Activated CD8-positive, alpha-beta T cell treated with anti-CD3 and anti-CD28 coated beads, Interleukin-2, amount 10 ng/mL, durations not matched to agents 7 days and 5 days (primary cell): ENCODE results near the gene TBX21. TPM values are rescaled to one million over a fixed set of nuclear protein-coding genes. Genes with fewer than 3 reads are reported as not detected.
"Not testable (repeated sequence)": the region's sequence is repeated elsewhere in the genome, so short reads cannot be mapped to it uniquely, and the experiment has no call there.

Experiments used
- ATAC-seq: fragments of 150-1000 bp; cut with Tn5 transposase; one replicate; pipeline ENCODE4 v1.10.0; 2021; ENCODE audit warnings: moderate library complexity
- CTCF ChIA-PET: fragments of 350-600 bp; sonication (Branson Sonifier 250); formaldehyde crosslinking; loops from one replicate; lab custom pipeline; 2021; ENCODE audit warnings: antibody characterized with exemption; lab: Charles Lee
- POLR2A ChIA-PET: fragments of 350-600 bp; sonication (Branson Sonifier 250); formaldehyde crosslinking; loops from one replicate; lab custom pipeline; 2021; ENCODE audit warnings: antibody characterized with exemption; lab: Charles Lee
- DNase-seq: peaks from one replicate; pipeline ENCODE4 v3.0.0-alpha.2; 2020
- H3K27ac Mint-ChIP-seq: one replicate; pipeline ENCODE4 v1.8.0; 2021; ENCODE audit warnings: mild to moderate bottlenecking, mixed read lengths
- H3K27me3 Mint-ChIP-seq: one replicate; pipeline ENCODE4 v1.8.0; 2021; ENCODE audit warnings: low read depth, mixed read lengths
- H3K36me3 Mint-ChIP-seq: one replicate; pipeline ENCODE4 v1.8.0; 2021; ENCODE audit warnings: low read depth, mixed read lengths
- H3K4me1 Mint-ChIP-seq: one replicate; pipeline ENCODE4 v1.8.0; 2021; ENCODE audit warnings: low read depth, mixed read lengths
- H3K4me3 Mint-ChIP-seq: one replicate; pipeline ENCODE4 v1.8.0; 2021; ENCODE audit warnings: mild to moderate bottlenecking, mixed read lengths
- H3K9me3 Mint-ChIP-seq: one replicate; pipeline ENCODE4 v1.8.0; 2022; ENCODE audit warnings: mixed read lengths; ENCODE audit not compliant: insufficient read depth
- total RNA-seq, 2 experiments: library from RNA; stranded (reverse); gene quantifications; one replicate each; pipeline ENCODE4 v1.2.3, GENCODE V29; 2021

TBX21 gene
- total RNA-seq, 2 experiments from 2014 or later = 27.4 to 27.5 TPM

DNA sequence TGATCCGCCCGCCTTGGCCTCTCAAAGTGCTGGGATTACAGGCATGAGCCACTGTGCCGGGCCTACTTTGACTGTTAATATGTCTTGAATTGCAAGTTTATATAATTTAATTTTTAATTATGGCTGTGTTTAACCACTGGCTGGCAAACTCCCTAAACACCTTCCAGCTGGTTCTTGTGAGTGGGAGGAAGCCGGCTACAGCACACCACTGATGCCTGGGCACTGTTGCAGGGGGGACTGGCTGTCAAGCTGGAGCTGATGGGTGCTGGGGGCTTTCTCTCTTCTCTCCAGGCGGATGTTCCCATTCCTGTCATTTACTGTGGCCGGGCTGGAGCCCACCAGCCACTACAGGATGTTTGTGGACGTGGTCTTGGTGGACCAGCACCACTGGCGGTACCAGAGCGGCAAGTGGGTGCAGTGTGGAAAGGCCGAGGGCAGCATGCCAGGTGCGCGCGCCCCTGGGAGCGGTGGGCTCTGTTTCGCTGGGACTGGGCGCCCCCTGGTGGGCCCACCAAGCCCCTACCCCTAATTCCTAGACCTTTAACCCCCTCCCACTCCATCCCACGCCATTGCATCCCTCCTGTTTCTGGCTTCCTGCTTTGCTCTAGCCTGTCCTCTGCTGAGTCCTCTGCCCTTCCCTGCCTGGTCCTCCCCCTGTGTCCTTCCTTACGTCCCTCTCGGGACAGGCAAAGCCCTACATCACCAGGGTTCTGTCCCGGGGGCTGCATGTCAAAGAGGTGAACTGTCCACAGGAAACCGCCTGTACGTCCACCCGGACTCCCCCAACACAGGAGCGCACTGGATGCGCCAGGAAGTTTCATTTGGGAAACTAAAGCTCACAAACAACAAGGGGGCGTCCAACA, 9.5 kb downstream of the TBX21 start:
- POLR2A ChIA-PET = interaction anchor here (1.2 to 1.7 kb wide), 2 partner anchors 9 to 23 kb away, joined by 7 read pairs; partner anchors contain the start of gene TBX21
- Mint-ChIP-seq H3K27me3 (no peaks in the 10 kb centered on the region), H3K9me3 (no peaks in the 10 kb centered on the region), H3K36me3 (peaks cover 44% of the 10 kb centered on the region), H3K4me1 (peaks cover 62% of the 10 kb centered on the region), H3K27ac (peak overlapping the region; percentile 60), H3K4me3 (no peak overlapping the region)
- peak; percentile 59 for ATAC-seq
- CTCF ChIA-PET = interaction anchor here (0.9 to 24.5 kb wide), 11 partner anchors 10 to 93 kb away, joined by 3 to 474 read pairs (median 5); partner anchors contain the start of genes KPNB1 and TBX21
- peak; percentile 51 for DNase-seq

DNA sequence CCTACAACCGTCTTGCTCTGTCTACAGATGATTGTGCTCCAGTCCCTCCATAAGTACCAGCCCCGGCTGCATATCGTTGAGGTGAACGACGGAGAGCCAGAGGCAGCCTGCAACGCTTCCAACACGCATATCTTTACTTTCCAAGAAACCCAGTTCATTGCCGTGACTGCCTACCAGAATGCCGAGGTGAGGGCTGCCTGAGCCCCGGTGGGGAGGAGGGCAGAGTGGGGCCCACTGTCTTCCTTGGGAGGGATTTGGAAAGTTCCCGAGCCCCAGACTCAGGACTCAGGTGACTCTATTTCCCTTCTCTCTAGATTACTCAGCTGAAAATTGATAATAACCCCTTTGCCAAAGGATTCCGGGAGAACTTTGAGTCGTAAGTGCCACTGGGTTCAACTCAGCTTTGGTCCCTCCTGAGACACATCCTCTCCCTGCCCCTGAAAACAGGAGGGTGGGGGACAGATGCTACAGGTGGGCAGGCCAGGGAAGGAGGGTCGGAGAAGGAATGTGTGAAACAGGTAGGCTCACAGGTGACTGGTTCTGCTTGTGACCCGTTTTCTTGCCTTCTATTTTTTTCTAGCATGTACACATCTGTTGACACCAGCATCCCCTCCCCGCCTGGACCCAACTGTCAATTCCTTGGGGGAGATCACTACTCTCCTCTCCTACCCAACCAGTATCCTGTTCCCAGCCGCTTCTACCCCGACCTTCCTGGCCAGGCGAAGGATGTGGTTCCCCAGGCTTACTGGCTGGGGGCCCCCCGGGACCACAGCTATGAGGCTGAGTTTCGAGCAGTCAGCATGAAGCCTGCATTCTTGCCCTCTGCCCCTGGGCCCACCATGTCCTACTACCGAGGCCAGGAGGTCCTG, 11.4 kb downstream of the TBX21 start:
- no peak for DNase-seq
- Mint-ChIP-seq H3K36me3 (peaks cover 43% of the 10 kb centered on the region), H3K27ac (no peak overlapping the region), H3K4me1 (peaks cover 52% of the 10 kb centered on the region), H3K27me3 (no peaks in the 10 kb centered on the region), H3K4me3 (no peak overlapping the region), H3K9me3 (no peaks in the 10 kb centered on the region)
- ChIA-PET CTCF (interaction anchor here (1.3 to 24.5 kb wide), 4 partner anchors 9 to 46 kb away, joined by 3 to 474 read pairs (median 5); partner anchors contain the start of gene TBX21), POLR2A (interaction anchor here (1.0 to 1.7 kb wide), 3 partner anchors 11 to 67 kb away, joined by 3 to 7 read pairs (median 3); partner anchors contain the start of gene TBX21)
- no peak for ATAC-seq

DNA sequence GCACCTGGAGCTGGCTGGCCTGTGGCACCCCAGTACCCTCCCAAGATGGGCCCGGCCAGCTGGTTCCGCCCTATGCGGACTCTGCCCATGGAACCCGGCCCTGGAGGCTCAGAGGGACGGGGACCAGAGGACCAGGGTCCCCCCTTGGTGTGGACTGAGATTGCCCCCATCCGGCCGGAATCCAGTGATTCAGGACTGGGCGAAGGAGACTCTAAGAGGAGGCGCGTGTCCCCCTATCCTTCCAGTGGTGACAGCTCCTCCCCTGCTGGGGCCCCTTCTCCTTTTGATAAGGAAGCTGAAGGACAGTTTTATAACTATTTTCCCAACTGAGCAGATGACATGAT, 12.0 kb downstream of the TBX21 start:
- Mint-ChIP-seq H3K9me3 (no peaks in the 10 kb centered on the region), H3K27ac (no peak overlapping the region), H3K27me3 (no peaks in the 10 kb centered on the region), H3K4me1 (peaks cover 52% of the 10 kb centered on the region), H3K4me3 (no peak overlapping the region), H3K36me3 (peaks cover 43% of the 10 kb centered on the region)
- ATAC-seq (no peak), DNase-seq (no peak)
- ChIA-PET CTCF (interaction anchor here (1.4 to 24.5 kb wide), 3 partner anchors 12 to 45 kb away, joined by 4 to 474 read pairs (median 6); partner anchors contain the start of gene TBX21), POLR2A (interaction anchor here (0.6 to 1.1 kb wide), 3 partner anchors 10 to 68 kb away, joined by 3 to 5 read pairs (median 3); partner anchors contain the start of gene TBX21)

DNA sequence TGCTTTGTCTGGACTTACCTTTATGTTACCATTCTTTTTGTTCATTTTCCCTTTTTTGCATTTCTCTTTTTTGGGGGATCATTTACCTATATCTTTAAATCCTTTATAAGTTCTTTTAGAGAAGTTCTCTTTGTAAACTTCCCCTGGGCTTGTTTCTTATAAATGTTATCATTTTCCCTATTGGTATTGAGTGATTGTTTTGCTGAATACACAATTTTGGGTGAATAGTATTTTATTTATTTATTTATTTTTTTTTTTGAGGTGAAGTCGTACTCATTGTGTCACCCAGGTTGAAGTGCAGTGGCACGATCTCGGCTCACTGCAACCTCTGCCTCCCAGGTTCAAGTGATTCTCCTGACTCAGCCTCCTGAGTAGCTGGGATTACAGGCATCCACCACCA, 18.4 kb downstream of the TBX21 start:
- H3K27ac Mint-ChIP-seq = no peak overlapping the region
- peaks cover 11% of the 10 kb centered on the region for H3K36me3 Mint-ChIP-seq
- ATAC-seq (no peak), DNase-seq (no peak)
- peaks cover 2% of the 10 kb centered on the region for H3K27me3 Mint-ChIP-seq
- H3K4me1 Mint-ChIP-seq = no peaks in the 10 kb centered on the region
- CTCF ChIA-PET = interaction anchor here (1.4 kb wide), 1 partner anchor 18 kb away, joined by 4 read pairs; the partner anchor contains the start of gene TBX21
- H3K9me3 Mint-ChIP-seq = peaks cover 7% of the 10 kb centered on the region
- POLR2A ChIA-PET = no interaction called here
- H3K4me3 Mint-ChIP-seq = no peak overlapping the region

DNA sequence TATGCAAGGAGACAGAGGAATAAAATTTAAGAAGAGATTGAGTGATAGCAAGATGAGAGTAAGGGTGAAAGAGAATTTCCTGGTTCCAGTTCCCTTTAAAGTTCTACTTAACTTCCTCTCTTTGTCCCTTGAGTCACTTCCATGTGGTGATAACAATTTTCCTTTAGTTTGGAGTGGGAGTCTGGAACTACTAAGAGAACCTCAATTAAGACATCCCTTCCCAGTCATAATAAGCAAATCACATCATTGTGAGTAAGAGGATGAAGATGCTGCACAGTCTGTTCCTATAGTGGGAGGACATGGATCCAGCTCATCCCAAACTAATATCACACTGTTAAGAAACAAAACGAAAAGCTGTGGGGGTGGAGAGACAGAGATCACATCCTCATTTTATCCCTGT, 24.4 kb downstream of the TBX21 start:
- ChIA-PET POLR2A (no interaction called here), CTCF (no interaction called here)
- Mint-ChIP-seq H3K27me3 (peaks cover 24% of the 10 kb centered on the region), H3K36me3 (peaks cover 2% of the 10 kb centered on the region), H3K4me1 (no peaks in the 10 kb centered on the region), H3K27ac (no peak overlapping the region), H3K9me3 (peaks cover 17% of the 10 kb centered on the region), H3K4me3 (no peak overlapping the region)
- DNase-seq (no peak), ATAC-seq (no peak)

DNA sequence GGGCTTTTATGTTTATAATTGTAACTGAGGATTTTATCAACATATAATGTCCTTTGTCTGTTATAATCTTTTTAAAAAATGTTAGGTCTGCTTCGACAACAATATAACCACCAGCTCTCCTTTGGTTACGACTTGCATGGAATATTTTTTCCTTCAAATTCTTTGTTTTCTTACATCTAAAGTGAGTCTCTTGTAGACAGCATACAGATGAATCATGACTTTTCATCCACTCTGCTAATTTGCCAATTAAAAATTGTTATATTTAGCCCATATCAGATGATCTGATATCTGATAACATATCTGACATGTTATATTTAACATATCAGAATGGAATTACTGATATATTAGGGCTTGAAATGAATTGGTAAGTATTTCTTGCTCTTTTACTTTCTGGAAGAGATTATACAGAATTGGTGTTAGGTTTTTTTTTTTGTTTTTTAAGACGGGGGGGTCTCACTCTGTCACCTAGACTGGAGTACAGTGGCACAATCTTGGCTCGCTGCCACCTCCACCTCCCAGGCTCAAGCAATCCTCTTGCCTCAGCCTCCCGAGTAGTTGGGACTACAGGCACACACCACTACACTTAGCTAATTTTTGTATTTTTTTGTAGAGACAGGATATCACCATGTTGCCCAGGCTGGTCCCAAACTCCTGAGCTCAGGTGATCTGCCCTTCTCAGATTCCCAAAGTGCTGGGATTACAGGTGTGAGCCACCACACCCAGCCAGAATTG, 27.5 kb downstream of the TBX21 start:
- CTCF ChIA-PET = no interaction called here
- peaks cover 28% of the 10 kb centered on the region for H3K27me3 Mint-ChIP-seq
- H3K36me3 Mint-ChIP-seq = peaks cover 1% of the 10 kb centered on the region
- POLR2A ChIA-PET = no interaction called here
- DNase-seq = no peak
- H3K4me3 Mint-ChIP-seq = no peak overlapping the region
- no peak for ATAC-seq
- peaks cover 17% of the 10 kb centered on the region for H3K9me3 Mint-ChIP-seq
- peaks cover 9% of the 10 kb centered on the region for H3K4me1 Mint-ChIP-seq
- no peak overlapping the region for H3K27ac Mint-ChIP-seq

DNA sequence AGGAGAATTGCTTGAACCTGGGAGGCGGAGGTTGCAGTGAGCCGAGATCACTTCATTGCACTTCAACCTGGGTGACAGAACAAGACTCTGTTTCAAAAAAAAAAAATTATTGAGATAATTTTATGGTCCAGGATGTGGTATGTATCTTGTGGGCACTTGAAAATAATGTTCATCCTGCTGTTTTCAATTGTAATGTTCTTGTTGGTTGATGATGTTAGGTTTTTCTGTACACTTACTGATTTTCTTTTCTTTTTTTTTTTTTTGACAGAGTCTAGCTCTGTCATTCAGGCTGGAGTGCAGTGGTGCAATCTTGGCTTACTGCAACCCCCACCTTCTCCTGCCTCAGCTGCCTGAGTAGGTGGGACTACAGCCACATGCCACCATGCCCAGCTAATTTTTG, 29.7 kb downstream of the TBX21 start:
- CTCF ChIA-PET = interaction anchor here (1.6 kb wide), 1 partner anchor 99 kb away, joined by 4 read pairs; no protein-coding TSS in a partner anchor
- DNase-seq = no peak
- no peak overlapping the region for H3K4me3 Mint-ChIP-seq

DNA sequence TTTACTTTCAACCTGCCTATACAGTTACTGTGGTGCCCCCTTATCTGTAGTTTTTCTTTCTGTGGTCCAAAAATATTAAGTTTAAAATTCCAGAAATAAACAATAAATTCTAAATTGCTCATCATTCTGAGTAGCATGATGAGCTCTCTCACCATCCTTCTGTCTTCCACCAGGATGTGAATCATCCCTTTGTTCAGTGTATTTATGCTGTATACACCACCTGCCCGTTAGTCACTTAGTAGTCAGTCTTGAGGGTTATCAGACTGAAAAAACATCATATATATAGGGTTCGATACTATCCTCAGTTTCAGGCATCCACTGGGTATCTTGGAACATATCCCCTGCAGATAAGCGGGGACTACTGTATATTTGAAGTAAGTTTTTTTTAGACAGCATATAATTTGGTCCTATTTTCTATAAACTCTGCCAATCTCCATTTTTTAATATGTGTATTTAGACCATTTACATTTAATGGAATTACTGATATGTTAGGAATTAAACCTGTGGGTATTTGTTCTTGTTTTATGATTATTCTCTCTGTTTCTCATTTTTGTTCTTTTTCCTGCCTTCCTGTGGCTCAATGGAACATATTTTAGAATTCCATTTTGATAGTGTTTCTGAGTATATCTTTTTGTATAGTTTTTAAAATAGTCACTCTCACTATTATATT, 31.0 kb downstream of the TBX21 start:
- Mint-ChIP-seq H3K27ac (no peak overlapping the region), H3K27me3 (peaks cover 22% of the 10 kb centered on the region), H3K4me3 (no peak overlapping the region), H3K9me3 (peaks cover 5% of the 10 kb centered on the region), H3K36me3 (peaks cover 1% of the 10 kb centered on the region), H3K4me1 (peaks cover 9% of the 10 kb centered on the region)
- DNase-seq (no peak), ATAC-seq (no peak)
- POLR2A ChIA-PET = no interaction called here
- CTCF ChIA-PET = interaction anchor here (1.6 kb wide), 1 partner anchor 100 kb away, joined by 4 read pairs; no protein-coding TSS in a partner anchor

More for the DNA sequence above, 29.7 kb downstream of the TBX21 start:
- POLR2A ChIA-PET = interaction anchor here (0.6 kb wide), 1 partner anchor 411 kb away, joined by 3 read pairs; no protein-coding TSS in a partner anchor
- no peak overlapping the region for H3K27ac Mint-ChIP-seq
- ATAC-seq = no peak
- H3K9me3 Mint-ChIP-seq = peaks cover 5% of the 10 kb centered on the region
- H3K36me3 Mint-ChIP-seq = peaks cover 1% of the 10 kb centered on the region
- H3K27me3 Mint-ChIP-seq = peaks cover 28% of the 10 kb centered on the region
- H3K4me1 Mint-ChIP-seq = peaks cover 9% of the 10 kb centered on the region

DNA sequence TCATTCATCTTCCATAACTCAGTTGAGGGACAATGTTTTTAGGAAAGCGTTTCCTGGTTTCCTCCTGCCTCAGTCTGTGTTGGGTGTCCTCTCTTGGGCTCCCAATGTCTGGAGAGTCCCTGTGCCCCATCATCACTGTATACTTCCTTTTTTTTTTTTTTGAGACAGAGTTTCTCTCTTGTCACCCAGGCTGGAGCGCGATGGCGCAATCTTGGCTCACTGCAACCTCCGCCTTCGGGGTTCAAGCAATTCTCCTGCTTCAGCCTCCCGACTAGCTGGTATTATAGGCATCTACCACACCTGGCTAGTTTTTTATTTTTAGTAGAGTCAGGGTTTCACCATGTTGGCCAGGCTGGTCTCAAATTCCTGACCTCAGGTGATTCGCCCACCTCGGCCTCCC, 40.6 kb downstream of the TBX21 start:
- POLR2A ChIA-PET, H3K27ac Mint-ChIP-seq, H3K4me1 Mint-ChIP-seq, H3K36me3 Mint-ChIP-seq, H3K4me3 Mint-ChIP-seq, H3K9me3 Mint-ChIP-seq, ATAC-seq, DNase-seq, CTCF ChIA-PET: not testable (repeated sequence)
- peaks cover 40% of the 10 kb centered on the region for H3K27me3 Mint-ChIP-seq

DNA sequence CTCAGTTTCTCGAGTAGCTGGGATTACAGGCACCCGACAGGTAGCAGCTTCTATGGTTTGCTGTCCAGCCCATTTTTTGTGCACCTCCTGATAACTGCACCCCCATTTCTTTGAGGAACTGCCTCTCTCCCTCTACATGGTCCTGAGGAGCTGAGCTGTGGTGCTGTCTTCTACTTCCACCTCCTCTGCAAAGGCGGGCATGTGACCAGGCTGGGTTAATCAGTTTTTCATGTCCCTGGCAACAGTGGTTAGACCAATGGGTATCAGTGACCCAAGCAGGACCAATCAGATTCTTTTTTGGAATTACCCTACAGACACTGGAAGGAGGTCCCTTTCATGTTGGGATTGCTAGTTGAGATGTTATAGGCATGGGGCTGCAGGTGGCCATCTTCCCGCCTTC, 41.3 kb downstream of the TBX21 start:
- Mint-ChIP-seq H3K36me3 (peaks cover 1% of the 10 kb centered on the region), H3K27me3 (peaks cover 41% of the 10 kb centered on the region), H3K4me3 (no peak overlapping the region), H3K27ac (no peak overlapping the region), H3K9me3 (no peaks in the 10 kb centered on the region), H3K4me1 (no peaks in the 10 kb centered on the region)
- ATAC-seq (no peak), DNase-seq (no peak)
- CTCF ChIA-PET = no interaction called here
- POLR2A ChIA-PET = no interaction called here
